GM19468 (cell line): ENCODE measurements around the gene AMMECR1L.
"Not testable (repeated sequence)": the region's sequence is repeated elsewhere in the genome, so short reads cannot be mapped to it uniquely, and the experiment has no call there.

Experiments
- ATAC-seq: cut with Tn5 transposase; IDR thresholded peaks from one replicate; pipeline ENCODE4 v1.9.1; 2021; ENCODE audit warnings: mild to moderate bottlenecking, moderate library complexity, moderate number of reproducible peaks; ENCODE audit not compliant: unreplicated experiment; ENCODE audit errors: extremely low read depth

AMMECR1L gene

GRCh38 chr2:127844973-127845372 lies 40.8 kb downstream of the AMMECR1L start:
- ATAC-seq = no peak

- ATAC-seq = no peak
Observed at GRCh38 chr2:127843677-127844076, 42.1 kb downstream of the AMMECR1L start.

GRCh38 chr2:127841466-127842178 lies 44.1 kb downstream of the AMMECR1L start:
- ATAC-seq = no peak

GRCh38 chr2:127840893-127841292 lies 44.9 kb downstream of the AMMECR1L start:
- ATAC-seq = no peak

GRCh38 chr2:127834951-127835350 lies 50.8 kb downstream of the AMMECR1L start:
- ATAC-seq = no peak

- peak; percentile 97 for ATAC-seq
Observed at GRCh38 chr2:127829845-127830246, 55.9 kb downstream of the AMMECR1L start.

- ATAC-seq = not testable (repeated sequence)
Observed at GRCh38 chr2:127826708-127827107, 59.0 kb downstream of the AMMECR1L start.

- ATAC-seq = no peak
Observed at GRCh38 chr2:127826047-127826446, 59.7 kb downstream of the AMMECR1L start.

GRCh38 chr2:127820080-127820668 lies 65.6 kb downstream of the AMMECR1L start:
- no peak for ATAC-seq

GRCh38 chr2:127818794-127819425 lies 66.8 kb downstream of the AMMECR1L start:
- ATAC-seq = no peak

GRCh38 chr2:127818241-127818640 lies 67.5 kb downstream of the AMMECR1L start:
- no peak for ATAC-seq

- ATAC-seq = no peak
Observed at GRCh38 chr2:127814677-127815076, 71.1 kb downstream of the AMMECR1L start.

- not testable (repeated sequence) for ATAC-seq
Observed at GRCh38 chr2:127812441-127812840, 73.3 kb downstream of the AMMECR1L start.
